ENCODE measurements around the gene CDS2.

CDS2 gene

DNA sequence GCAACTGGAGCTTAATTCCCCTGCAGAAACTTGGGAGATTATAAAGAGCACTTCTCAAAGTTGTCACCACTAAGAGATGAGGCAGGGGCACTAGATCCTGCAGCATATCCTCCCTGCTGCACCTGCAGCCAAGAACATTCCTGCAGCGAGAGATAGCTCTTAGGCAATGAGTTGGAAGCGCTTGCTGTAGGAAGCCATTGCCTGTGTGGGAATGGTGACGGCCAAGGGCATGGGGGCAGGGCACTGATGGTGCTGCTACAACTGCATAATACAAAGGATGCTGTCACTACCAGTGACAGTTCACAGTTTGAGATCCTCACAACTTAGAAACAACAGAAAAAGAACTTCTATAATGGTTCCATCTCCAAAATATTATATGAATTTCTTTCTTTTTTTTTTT lies 89.9 kb downstream of the CDS2 start:
- DNase-seq, result no peak

DNA sequence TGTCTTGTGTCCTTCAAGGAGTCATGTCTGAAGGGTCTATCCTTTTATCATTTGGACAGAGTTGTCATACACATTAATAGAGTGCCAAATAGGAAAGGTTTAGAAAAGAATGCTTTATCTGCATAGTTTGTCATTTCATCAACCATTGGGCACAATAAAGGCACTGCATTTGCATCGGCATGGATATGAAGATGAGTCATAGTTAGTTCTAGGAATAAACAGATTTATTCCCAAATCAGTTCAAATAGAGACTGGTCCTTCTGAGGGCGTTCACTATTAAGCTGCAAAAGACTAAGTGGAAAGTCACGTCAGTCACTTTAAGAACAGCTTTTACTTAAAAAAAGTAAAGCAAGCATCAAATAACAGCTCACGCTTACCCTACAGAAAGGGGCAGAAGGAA lies 90.8 kb downstream of the CDS2 start:
- DNase-seq, result no peak

DNA sequence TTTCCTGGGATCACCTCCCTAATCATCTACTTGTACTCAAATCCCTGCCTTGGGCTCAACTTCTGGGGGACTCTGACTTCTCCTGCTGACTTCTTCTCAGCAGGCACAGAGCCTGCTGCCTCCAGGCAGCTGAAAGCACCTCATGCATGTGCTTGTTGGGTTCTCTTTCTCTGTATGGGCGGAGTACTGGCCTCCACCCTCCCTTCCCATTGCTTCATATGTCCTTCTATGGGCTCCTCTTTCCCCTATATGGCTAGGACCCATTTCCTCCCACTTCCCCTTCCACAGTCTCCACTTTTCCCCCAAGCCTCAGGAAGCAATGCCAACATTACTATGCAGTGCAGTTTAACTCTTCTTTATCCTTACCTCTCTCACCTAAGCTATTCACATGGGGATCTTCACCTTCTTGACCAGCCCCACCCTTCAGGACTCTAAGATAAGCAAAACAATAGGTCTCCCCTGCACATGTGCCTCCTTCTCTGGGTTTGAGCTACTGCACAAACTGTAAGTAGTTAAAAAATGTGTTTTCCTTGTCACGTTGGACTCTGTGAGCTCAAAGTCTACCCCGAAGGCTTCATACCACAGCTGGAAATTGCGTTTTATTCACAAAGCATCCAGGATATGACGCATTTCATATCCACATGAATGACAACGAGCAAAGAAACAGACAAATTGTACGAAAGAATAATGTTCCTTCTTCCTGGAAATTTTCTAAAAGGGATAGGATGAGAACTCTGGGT lies 93.7 kb downstream of the CDS2 start:
- DNase-seq, result no peak

DNA sequence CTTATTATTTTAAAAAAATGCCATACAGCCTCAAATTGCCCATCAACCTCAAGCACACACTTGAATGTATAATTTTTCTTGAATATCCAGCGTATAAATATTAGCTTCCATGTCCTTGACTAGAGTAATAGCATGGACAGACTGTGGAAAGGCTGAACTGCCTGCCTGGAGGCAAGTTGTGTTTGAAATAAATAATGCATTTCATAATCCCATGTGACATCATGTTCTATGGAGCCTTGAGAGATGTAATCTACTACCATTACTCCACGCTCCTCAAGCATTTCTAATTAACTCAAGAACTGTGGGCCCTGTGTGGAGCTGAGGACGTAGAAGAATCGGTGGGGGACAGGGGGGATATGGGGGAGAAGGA lies 94.2 kb downstream of the CDS2 start:
- no peak for DNase-seq

DNA sequence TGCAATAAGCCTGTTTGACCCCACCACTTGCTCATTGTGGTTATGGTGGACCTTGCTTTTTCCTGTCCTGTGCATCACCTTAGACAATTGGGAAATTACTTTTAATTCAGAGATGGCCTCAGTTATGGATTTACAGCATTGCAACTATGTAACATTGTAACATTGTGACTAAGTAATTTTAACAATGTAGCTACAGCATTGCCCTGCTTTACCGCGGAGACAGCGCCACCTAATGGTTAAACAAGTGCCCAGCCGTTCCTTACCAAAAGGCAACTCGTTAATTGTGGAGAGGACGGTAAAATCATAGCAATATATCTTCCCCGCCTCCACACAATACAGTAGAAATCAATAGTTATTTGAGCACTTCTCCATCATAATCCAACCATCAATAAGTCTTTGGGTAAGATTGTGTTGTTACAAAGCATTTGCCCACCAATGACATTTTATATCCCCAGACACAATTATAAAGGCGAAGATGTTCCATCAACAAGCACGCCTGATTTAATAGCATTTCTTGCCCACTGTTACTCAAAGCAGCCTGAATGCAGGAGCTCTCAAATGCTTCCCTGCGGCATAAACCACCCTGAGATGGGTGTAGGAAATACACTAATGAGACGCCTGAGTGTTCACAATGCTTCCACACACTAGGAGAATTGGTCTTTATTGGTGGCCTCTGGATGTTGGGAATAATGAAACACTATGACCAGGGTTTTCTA lies 96.3 kb downstream of the CDS2 start:
- peak; percentile 30 for DNase-seq

DNA sequence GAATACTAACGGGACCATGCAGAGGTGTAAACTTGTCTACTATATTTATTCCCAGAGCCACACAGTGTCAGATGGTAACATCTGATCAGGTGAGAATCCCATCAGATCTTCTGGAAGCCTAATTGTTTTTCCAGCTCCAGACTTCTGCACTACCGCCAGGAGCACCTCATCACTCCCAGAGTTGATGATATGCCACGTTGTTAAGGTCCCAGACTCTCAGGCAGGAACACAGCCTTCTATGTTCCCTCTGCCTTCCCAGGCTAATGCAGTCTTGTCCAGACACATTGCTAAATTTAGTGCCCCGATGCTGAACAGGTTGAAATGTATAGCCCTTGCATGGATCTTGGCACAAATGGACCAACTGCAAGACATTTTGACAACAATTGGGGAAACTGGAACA lies 103.7 kb downstream of the CDS2 start:
- DNase-seq, result no peak

DNA sequence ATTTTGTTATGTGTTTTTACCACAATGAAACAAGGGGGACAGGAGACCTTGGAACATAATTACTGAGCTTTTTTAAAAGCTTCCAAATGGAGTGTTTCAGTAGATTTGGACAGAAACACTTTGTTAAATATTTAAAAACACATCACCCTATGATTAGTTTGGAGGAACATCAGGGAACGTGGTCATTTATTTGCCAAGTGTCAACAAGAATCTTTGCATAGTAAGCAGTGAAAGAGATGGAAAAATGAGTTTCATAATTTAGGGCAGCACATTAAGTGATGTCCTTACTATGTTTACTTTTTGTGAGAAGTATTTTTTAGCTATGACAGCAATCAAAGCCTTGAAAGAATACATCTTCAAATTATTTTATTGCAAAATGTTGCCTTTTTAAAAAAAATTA lies 107.3 kb downstream of the CDS2 start:
- no peak for DNase-seq

DNA sequence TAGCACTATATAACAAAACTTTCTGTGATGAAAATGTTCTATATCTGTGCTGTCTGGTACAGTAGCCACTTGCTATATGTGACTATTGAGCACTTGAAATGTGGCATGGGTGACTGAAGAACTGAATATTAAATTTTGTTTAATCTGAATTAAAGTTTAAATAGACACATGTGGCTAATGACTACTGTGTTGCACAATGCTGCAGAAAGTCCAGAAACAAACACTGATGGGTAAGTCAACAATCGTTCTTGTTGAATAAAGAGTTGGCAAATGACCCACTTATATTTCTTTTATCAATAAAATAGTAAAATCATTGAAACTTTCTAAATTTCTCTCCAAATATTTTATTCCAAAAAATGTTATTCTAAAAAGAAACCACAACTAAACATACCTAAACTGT lies 108.2 kb downstream of the CDS2 start:
- DNase-seq, result no peak
